ENCODE measurements around the gene FDX2. TPM values are rescaled to one million over a fixed set of nuclear protein-coding genes. Genes with fewer than 3 reads are reported as not detected.
A peak's percentile ranks its signal among the peaks of the same experiment; 100 is the strongest.

Gene FDX2
- total and polyA plus RNA-seq, 5 donors, result 13.2 to 27.7 (median 19.0) TPM

- Histone ChIP-seq H3K27ac (ENCODE audit: low read length) (no peak overlapping the region), H3K4me1 (ENCODE audit: control insufficient read depth, insufficient read depth, low read length) (no peaks in the 10 kb centered on the region), H3K27me3 (ENCODE audit: control insufficient read depth, insufficient read depth) (no peaks in the 10 kb centered on the region), H3K9me3 (ENCODE audit: control insufficient read depth, low read length) (no peaks in the 10 kb centered on the region), H3K4me3 (ENCODE audit: low read length) (no peak overlapping the region)
- intact Hi-C loops (cut with DNase I), result loop anchor here in 2 of 4 donors (10.0 kb wide), 2 partner anchors 46 to 56 kb away; partner anchors contain the start of genes ICAM3 (in 1 of the 2) and RAVER1 (in 1 of the 2)
- ATAC-seq (no peak), DNase-seq (no peak)
- WGBS, result 98% methylated on average over 1 of the region's 1 CpG
These were observed 36.9 kb downstream of the FDX2 start for GRCh38 chr19:10278935-10279334.

DNA sequence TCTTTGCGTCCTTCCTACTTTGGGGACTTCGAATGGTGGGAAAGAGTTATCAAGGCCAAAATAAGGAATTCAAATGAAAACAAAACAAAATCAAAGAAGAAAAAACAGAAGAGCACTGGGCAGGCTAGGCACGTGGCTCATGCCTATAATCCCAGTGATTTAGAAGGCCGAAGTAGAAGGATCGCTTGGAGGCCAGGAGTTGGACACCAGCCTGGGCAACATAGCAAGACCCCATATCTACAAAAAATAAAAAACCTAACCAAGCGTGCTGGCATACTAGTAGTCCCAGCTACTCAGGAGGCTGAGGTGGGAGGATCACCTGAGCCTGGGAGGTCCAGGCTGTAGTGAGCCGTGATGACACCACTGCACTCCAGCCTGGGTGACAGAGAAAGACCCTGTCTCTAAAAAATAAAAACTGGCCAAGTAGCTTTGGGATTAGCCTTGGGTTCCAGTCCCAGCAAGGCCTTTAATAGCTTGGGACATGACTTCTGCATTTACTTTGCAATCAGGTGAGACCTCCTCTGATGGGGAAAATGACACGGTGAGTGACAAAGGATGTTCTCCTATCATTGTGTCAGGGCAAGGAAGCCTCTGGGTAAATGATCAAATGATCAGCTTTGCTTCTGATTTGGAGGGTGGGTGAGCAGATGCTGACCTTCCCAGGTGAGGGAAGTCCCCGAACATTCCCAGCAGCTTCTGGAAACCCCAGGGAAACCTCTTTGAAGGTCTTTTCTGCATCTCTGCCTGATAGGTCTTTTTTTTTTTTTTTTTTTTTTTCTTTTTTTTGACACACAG, 37.8 kb downstream of the FDX2 start:
- 92% methylated on average over 9 of the region's 9 CpGs for WGBS
- intact Hi-C loops (cut with DNase I), result loop anchor here in 2 of 4 donors (10.0 kb wide), 2 partner anchors 47 to 57 kb away; partner anchors contain the start of genes ICAM3 (in 1 of the 2) and RAVER1 (in 1 of the 2)
- no peak for DNase-seq

GRCh38 chr19:10274589-10274988, 41.2 kb downstream of the FDX2 start:
- 84% methylated on average over 10 of the region's 10 CpGs for WGBS
- no peak overlapping the region for H3K27ac ChIP-seq (ENCODE audit: low read length)
- no peaks in the 10 kb centered on the region for H3K4me1 ChIP-seq (ENCODE audit: control insufficient read depth, insufficient read depth, low read length)
- no peaks in the 10 kb centered on the region for H3K27me3 ChIP-seq (ENCODE audit: control insufficient read depth, insufficient read depth)
- DNase-seq (no peak), ATAC-seq (no peak)
- no peaks in the 10 kb centered on the region for H3K9me3 ChIP-seq (ENCODE audit: control insufficient read depth, low read length)
- intact Hi-C loops (cut with DNase I), result loop anchor here in 2 of 4 donors (10.0 kb wide), 2 partner anchors 50 to 60 kb away; partner anchors contain the start of genes ICAM3 (in 1 of the 2) and RAVER1 (in 1 of the 2)
- no peak overlapping the region for H3K4me3 ChIP-seq (ENCODE audit: low read length)

More for the DNA sequence above, 37.8 kb downstream of the FDX2 start:
- H3K27me3 ChIP-seq (ENCODE audit: control insufficient read depth, insufficient read depth), result no peaks in the 10 kb centered on the region
- no peaks in the 10 kb centered on the region for H3K9me3 ChIP-seq (ENCODE audit: control insufficient read depth, low read length)
- H3K4me3 ChIP-seq (ENCODE audit: low read length), result no peak overlapping the region
- no peaks in the 10 kb centered on the region for H3K4me1 ChIP-seq (ENCODE audit: control insufficient read depth, insufficient read depth, low read length)
- no peak overlapping the region for H3K27ac ChIP-seq (ENCODE audit: low read length)
- no peak for ATAC-seq

GRCh38 chr19:10271543-10272086, 44.2 kb downstream of the FDX2 start:
- intact Hi-C loops (cut with DNase I), result loop anchor here in 2 of 4 donors (10.0 kb wide), 2 partner anchors 53 to 63 kb away; partner anchors contain the start of genes ICAM3 (in 1 of the 2) and RAVER1 (in 1 of the 2)
- Histone ChIP-seq H3K4me3 (ENCODE audit: low read length) (peak overlapping the region; percentile 33), H3K27me3 (ENCODE audit: control insufficient read depth, insufficient read depth) (no peaks in the 10 kb centered on the region), H3K9me3 (ENCODE audit: control insufficient read depth, low read length) (no peaks in the 10 kb centered on the region), H3K4me1 (ENCODE audit: control insufficient read depth, insufficient read depth, low read length) (no peaks in the 10 kb centered on the region), H3K27ac (ENCODE audit: low read length) (peak overlapping the region; percentile 25)
- ATAC-seq (peak in 1 of 2 donors; percentile 3), DNase-seq (peak in 2 of 3 donors; percentile 60 to 73)
- 29% methylated on average over 12 of the region's 12 CpGs for WGBS

GRCh38 chr19:10270616-10271394, 45.0 kb downstream of the FDX2 start, which contains the start of gene ICAM1:
ICAM1 (plus strand) TSS chr19:10271120; CDS start chr19:10271160, 40 bp downstream.
- Histone ChIP-seq H3K4me1 (ENCODE audit: control insufficient read depth, insufficient read depth, low read length) (no peaks in the 10 kb centered on the region), H3K9me3 (ENCODE audit: control insufficient read depth, low read length) (no peaks in the 10 kb centered on the region), H3K4me3 (ENCODE audit: low read length) (peak within 1 kb of the TSS; percentile 33), H3K27me3 (ENCODE audit: control insufficient read depth, insufficient read depth) (no peaks in the 10 kb centered on the region), H3K27ac (ENCODE audit: low read length) (peak within 1 kb of the TSS; percentile 81)
- intact Hi-C loops (cut with DNase I), result loop anchor here in 2 of 4 donors (10.0 kb wide), 2 partner anchors 54 to 64 kb away; partner anchors contain the start of genes ICAM3 (in 1 of the 2) and RAVER1 (in 1 of the 2)
- 3% methylated on average over 51 of the region's 51 CpGs for WGBS
- peak; percentile 91 to 94 (median 94) for DNase-seq
- ATAC-seq, result peak; percentile 78 to 83

GRCh38 chr19:10270180-10270615, 45.6 kb downstream of the FDX2 start:
- Histone ChIP-seq H3K9me3 (ENCODE audit: control insufficient read depth, low read length) (no peaks in the 10 kb centered on the region), H3K27ac (ENCODE audit: low read length) (peak overlapping the region; percentile 81), H3K4me1 (ENCODE audit: control insufficient read depth, insufficient read depth, low read length) (no peaks in the 10 kb centered on the region), H3K4me3 (ENCODE audit: low read length) (peak overlapping the region; percentile 33), H3K27me3 (ENCODE audit: control insufficient read depth, insufficient read depth) (no peaks in the 10 kb centered on the region)
- DNase-seq, result peak; percentile 78 to 90 (median 88)
- peak; percentile 65 to 66 for ATAC-seq
- intact Hi-C loops (cut with DNase I), result loop anchor here in 2 of 4 donors (10.0 kb wide), 2 partner anchors 55 to 65 kb away; partner anchors contain the start of genes ICAM3 (in 1 of the 2) and RAVER1 (in 1 of the 2)
- WGBS, result 4% methylated on average over 37 of the region's 37 CpGs

DNA sequence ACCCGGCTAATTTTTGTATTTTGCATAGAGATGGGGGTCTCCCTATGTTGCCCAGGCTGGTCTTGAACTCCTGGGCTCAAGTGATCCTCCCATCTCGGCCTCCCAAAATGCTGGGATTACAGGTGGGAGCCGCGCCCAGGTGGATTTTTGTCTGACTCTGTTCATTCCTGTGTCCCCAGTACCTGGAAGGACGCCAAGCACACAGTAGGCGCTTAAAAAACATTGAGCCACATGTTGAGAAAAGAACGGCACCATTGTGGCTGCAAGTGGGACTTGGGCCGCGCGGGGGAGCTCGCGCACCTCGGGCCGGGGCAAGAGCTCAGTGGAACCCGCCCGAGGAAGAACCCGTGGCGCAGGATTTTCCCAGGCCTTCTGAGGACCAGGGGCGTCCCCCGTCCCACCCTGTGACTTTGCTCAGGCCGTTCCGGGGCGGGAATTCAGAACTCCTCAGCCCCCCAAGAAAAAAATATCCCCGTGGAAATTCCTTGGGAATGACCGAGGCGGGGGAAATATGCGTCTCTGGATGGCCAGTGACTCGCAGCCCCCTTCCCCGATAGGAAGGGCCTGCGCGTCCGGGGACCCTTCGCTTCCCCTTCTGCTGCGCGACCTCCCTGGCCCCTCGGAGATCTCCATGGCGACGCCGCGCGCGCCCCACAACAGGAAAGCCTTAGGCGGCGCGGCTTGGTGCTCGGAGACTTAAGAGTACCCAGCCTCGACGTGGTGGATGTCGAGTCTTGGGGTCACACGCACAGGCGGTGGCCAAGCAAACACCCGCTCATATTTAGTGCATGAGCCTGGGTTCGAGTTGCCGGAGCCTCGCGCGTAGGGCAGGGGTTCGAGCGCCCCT, 46.3 kb downstream of the FDX2 start:
- Histone ChIP-seq H3K4me3 (ENCODE audit: low read length) (peak overlapping the region; percentile 33), H3K9me3 (ENCODE audit: control insufficient read depth, low read length) (no peaks in the 10 kb centered on the region), H3K27ac (ENCODE audit: low read length) (peak overlapping the region; percentile 81), H3K27me3 (ENCODE audit: control insufficient read depth, insufficient read depth) (no peaks in the 10 kb centered on the region), H3K4me1 (ENCODE audit: control insufficient read depth, insufficient read depth, low read length) (no peaks in the 10 kb centered on the region)
- WGBS, result 4% methylated on average over 59 of the region's 59 CpGs
- intact Hi-C loops (cut with DNase I), result loop anchor here (2.0 to 10.0 kb wide), 4 partner anchors 55 to 121 kb away; partner anchors contain the start of genes ICAM3 (in 1 of the 4) and RAVER1 (in 1 of the 4)
- peak; percentile 91 to 96 (median 96) for DNase-seq
- peak; percentile 83 to 85 for ATAC-seq

DNA sequence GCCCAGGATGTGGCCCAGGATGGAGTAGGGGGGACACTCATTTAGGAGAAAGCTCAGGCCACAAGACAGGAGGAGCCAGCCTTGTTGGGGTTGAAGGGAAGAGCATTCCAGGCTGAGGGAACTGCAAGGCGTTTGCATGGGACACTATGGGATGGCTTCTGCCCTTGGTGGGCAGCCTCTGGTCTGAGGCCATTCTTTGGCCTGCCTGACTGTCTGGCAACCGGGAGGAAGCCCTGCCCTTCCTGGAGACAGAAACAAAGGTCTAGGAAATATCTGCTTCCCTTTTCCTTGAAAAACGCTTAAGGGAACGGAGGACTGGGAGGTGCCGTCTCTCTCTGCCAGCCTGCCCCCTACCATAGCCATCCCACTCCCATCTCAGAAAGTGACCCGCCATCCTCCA, 47.7 kb downstream of the FDX2 start:
- Histone ChIP-seq H3K27me3 (ENCODE audit: control insufficient read depth, insufficient read depth) (no peaks in the 10 kb centered on the region), H3K4me1 (ENCODE audit: control insufficient read depth, insufficient read depth, low read length) (no peaks in the 10 kb centered on the region), H3K9me3 (ENCODE audit: control insufficient read depth, low read length) (no peaks in the 10 kb centered on the region), H3K27ac (ENCODE audit: low read length) (peak overlapping the region; percentile 70), H3K4me3 (ENCODE audit: low read length) (no peak overlapping the region)
- WGBS, result 48% methylated on average over 6 of the region's 6 CpGs
- DNase-seq, result peak in 2 of 3 donors; percentile 70 to 71
- intact Hi-C loops (cut with DNase I), result loop anchor here (2.0 kb wide), 2 partner anchors 121 to 123 kb away; no protein-coding TSS in a partner anchor
- peak; percentile 15 to 59 for ATAC-seq

- 79% methylated on average over 7 of the region's 7 CpGs for WGBS
- H3K4me3 ChIP-seq (ENCODE audit: low read length), result no peak overlapping the region
- H3K27ac ChIP-seq (ENCODE audit: low read length), result no peak overlapping the region
- intact Hi-C loops (cut with DNase I), result no loop called here
- DNase-seq, result no peak
- no peaks in the 10 kb centered on the region for H3K9me3 ChIP-seq (ENCODE audit: control insufficient read depth, low read length)
- no peaks in the 10 kb centered on the region for H3K27me3 ChIP-seq (ENCODE audit: control insufficient read depth, insufficient read depth)
- H3K4me1 ChIP-seq (ENCODE audit: control insufficient read depth, insufficient read depth, low read length), result no peaks in the 10 kb centered on the region
- ATAC-seq, result no peak
These were observed 49.1 kb downstream of the FDX2 start for GRCh38 chr19:10266706-10267105.
